HepG2 (cell line): ENCODE data around the gene MRPL38. TPM values are rescaled to one million over a fixed set of nuclear protein-coding genes. Genes with fewer than 3 reads are reported as not detected.
A peak's percentile ranks its signal among the peaks of the same experiment; 100 is the strongest.

Experiments
- ATAC-seq: fragments of 200-7000 bp; cut with Tn5 transposase; 3 replicates; pipeline ENCODE4 v1.9.1; 2020; ENCODE audit warnings: mild to moderate bottlenecking, moderate library complexity
- BruUV-seq: library from RNA; stranded (reverse); fragments of 400-500 nt; replicated peaks from 2 replicates; lab custom pipeline; 2021; lab: Mats Ljungman, UMichigan
- CTCF ChIA-PET: fragments of 300-600 bp; formaldehyde crosslinking; extraction: SDS; loops from one replicate; lab custom pipeline; 2021; ENCODE audit warnings: low total read pairs, inconsistent platforms, low intra/inter-chr PET ratio; lab: Yijun Ruan, JAX
- POLR2A ChIA-PET: fragments of 350-600 bp; sonication (Branson Sonifier 250); formaldehyde crosslinking; loops from one replicate; lab custom pipeline; 2020; ENCODE audit warnings: antibody characterized with exemption, inconsistent platforms; lab: Yijun Ruan, JAX
- DNase-seq: peaks from one replicate; pipeline ENCODE4 v3.0.0-alpha.2; 2015; ENCODE audit warnings: low spot score
- FAIRE-seq: peaks from 3 replicates; lab custom pipeline; 2011; peaks lifted over from hg19 to GRCh38; lab: Jason Lieb, UNC
- H2AFZ ChIP-seq: one replicate; pipeline ENCODE4 v1.6.1; 2011; ENCODE audit warnings: low read length, inconsistent platforms
- H3K27ac ChIP-seq: fragments of 300-600 bp; 3 replicates; pipeline ENCODE4 v1.8.0; 2011; ENCODE audit warnings: mixed run types, mild to moderate bottlenecking, mixed read lengths, low read length, inconsistent platforms; ENCODE audit not compliant: insufficient read depth; ENCODE audit errors: extremely low read length
- H3K27me3 ChIP-seq, 2 experiments: fragments of 200-600 bp in 1 of 2; 2 replicates in 1 of 2; 3 replicates in 1 of 2; pipeline versions ENCODE4 v1.6.0 to v1.8.0; 2011; ENCODE audit warnings: low read length in 2 of 2, mild to moderate bottlenecking in 2 of 2, moderate library complexity in 2 of 2, inconsistent platforms in 1 of 2; ENCODE audit not compliant: insufficient read depth in 2 of 2, control insufficient read depth in 1 of 2
- H3K36me3 ChIP-seq, 2 experiments: fragments of 200-600 bp in 1 of 2; replicated peaks in 1 of 2; 2 replicates in 1 of 2; 3 replicates in 1 of 2; pipeline versions ENCODE4 v1.5.1 to v1.8.0; 2011; ENCODE audit warnings: low read length in 2 of 2, inconsistent platforms in 1 of 2; ENCODE audit not compliant: insufficient read depth in 2 of 2, control insufficient read depth in 1 of 2
- H3K4me1 ChIP-seq: 2 replicates; pipeline ENCODE4 v1.5.1; 2012; ENCODE audit warnings: low read length, inconsistent platforms; ENCODE audit not compliant: insufficient read depth
- H3K4me2 ChIP-seq: 2 replicates; pipeline ENCODE4 v1.6.0; 2011; ENCODE audit warnings: low read depth, low read length, inconsistent platforms
- H3K4me3 ChIP-seq, 3 experiments: fragments of 200-600 bp in 1 of 3; sonication (generic), shearing (Covaris generic) in 1 of 3; replicated peaks in 1 of 3; 2 replicates each; pipeline ENCODE4 v1.5.1; 2011 to 2016; ENCODE audit warnings: low read length in 3 of 3, inconsistent platforms in 2 of 3, low read depth in 2 of 3, mild to moderate bottlenecking in 2 of 3, control low read depth in 1 of 3, mixed read lengths in 1 of 3; ENCODE audit not compliant: insufficient read depth in 1 of 3
- H3K79me2 ChIP-seq: one replicate; pipeline ENCODE4 v1.6.1; 2011; ENCODE audit warnings: low read length, inconsistent platforms; ENCODE audit not compliant: insufficient read depth
- H3K9ac ChIP-seq: 2 replicates; pipeline ENCODE4 v1.6.0; 2011; ENCODE audit warnings: mild to moderate bottlenecking, low read depth, low read length, inconsistent platforms; ENCODE audit not compliant: insufficient read depth
- H3K9me3 ChIP-seq: 2 replicates; pipeline ENCODE4 v1.5.1; 2012; ENCODE audit warnings: mild to moderate bottlenecking, low read length
- H4K20me1 ChIP-seq: 2 replicates; pipeline ENCODE4 v1.6.0; 2011; ENCODE audit warnings: inconsistent platforms, mild to moderate bottlenecking, low read length, moderate library complexity; ENCODE audit not compliant: insufficient read depth
- EED ChIP-seq: sonication (generic); formaldehyde crosslinking; IDR thresholded peaks from 2 replicates; pipeline ENCODE4 v1.5.0; 2020; ENCODE audit warnings: mild to moderate bottlenecking, missing genetic modification reagents
- SUZ12 ChIP-seq: fragments of 150-350 bp; IDR thresholded peaks from 2 replicates; pipeline ENCODE4 v1.6.1; 2014; ENCODE audit warnings: low read depth, low read length
- ZNF24 ChIP-seq: fragments of 450-650 bp; IDR thresholded peaks from 2 replicates; pipeline ENCODE4 v1.6.1; 2017; ENCODE audit warnings: antibody characterized with exemption, mild to moderate bottlenecking
- ZNF34 ChIP-seq: sonication (generic); formaldehyde crosslinking; IDR thresholded peaks from 2 replicates; pipeline ENCODE4 v1.4.0; 2020; ENCODE audit warnings: mild to moderate bottlenecking, missing genetic modification reagents, borderline replicate concordance
- WGBS: methylation state at CpG from one replicate; pipeline ENCODE4 v1.1.6; 2017; ENCODE audit warnings: low lambda C conversion rate; 5-methylcytosine and 5-hydroxymethylcytosine counted together
- in situ Hi-C: cut with HindIII; loops from 2 replicates; pipeline ENCODE4 v1.10.0; 2017; ENCODE audit warnings: low pct_unique_long_range_greater_than_20kb; ENCODE audit not compliant: extremely low pct_ligation_motif_present
- intact Hi-C: fragments of 100-400 bp; cut with micrococcal nuclease; formaldehyde crosslinking; loops from one replicate; pipeline ENCODE4 v1.10.0; 2022; ENCODE audit not compliant: unreplicated experiment
- polyA plus RNA-seq, 8 experiments: library from polyadenylated mRNA; depleted of rRNA in 3 of 8; stranded (reverse) in 7 of 8; unstranded in 1 of 8; fragments of >200 nt; fragmentation: Illumina TruSeq in 4 of 8; extraction: Trizol in 4 of 8; gene quantifications; 2 replicates each; pipeline versions ENCODE4 v1.2.1 to v1.2.3, GENCODE V29; 2011 to 2016; ENCODE audit warnings: low read depth in 4 of 8, missing spikeins in 1 of 8, mixed read lengths in 1 of 8; ENCODE audit not compliant: insufficient read depth in 1 of 8
- total RNA-seq, 5 experiments: library from RNA; depleted of rRNA; stranded (reverse); fragments of >200 nt; fragmentation: Illumina TruSeq; extraction: Trizol; gene quantifications; 2 replicates each; pipeline ENCODE4 v1.2.3, GENCODE V29; 2016; ENCODE audit warnings: low read depth in 1 of 5
- TF ChIP-seq, protein P1 (sequence below): sonication (generic); formaldehyde crosslinking; IDR thresholded peaks from 2 replicates; pipeline ENCODE4 v1.4.0; 2020; ENCODE audit warnings: missing genetic modification reagents
- TF ChIP-seq, protein P2 (sequence below): sonication (generic); formaldehyde crosslinking; IDR thresholded peaks from 2 replicates; pipeline ENCODE4 v1.8.0; 2022; ENCODE audit warnings: mild to moderate bottlenecking, missing genetic modification reagents; ENCODE audit not compliant: insufficient replicate concordance

The MRPL38 gene
- total and polyA plus RNA-seq, 2 of the 13 experiments (the other 11 are each of a cell fraction or from before 2014, with no cell fraction given): 83.7 to 125 TPM

DNA sequence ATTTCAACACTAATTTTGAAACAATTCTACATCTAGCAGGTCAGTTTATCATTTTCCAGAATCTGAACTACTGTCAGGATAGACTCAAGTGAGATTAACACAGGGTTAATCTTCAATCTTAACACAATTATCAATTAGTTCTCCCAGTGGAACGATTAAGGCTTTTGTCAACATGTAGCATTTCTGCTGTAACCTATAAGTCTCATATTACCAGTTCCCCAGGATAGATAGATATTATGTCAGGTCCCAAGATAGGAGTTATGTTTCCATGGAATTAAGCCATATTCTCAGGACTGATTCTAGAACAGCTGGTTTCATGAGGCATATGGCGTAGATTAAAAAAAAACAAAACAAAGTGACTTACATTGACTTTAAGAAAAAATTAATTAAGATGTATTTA, 40.5 kb upstream of the MRPL38 start (continued):
- TF ChIP-seq, protein P1, sequence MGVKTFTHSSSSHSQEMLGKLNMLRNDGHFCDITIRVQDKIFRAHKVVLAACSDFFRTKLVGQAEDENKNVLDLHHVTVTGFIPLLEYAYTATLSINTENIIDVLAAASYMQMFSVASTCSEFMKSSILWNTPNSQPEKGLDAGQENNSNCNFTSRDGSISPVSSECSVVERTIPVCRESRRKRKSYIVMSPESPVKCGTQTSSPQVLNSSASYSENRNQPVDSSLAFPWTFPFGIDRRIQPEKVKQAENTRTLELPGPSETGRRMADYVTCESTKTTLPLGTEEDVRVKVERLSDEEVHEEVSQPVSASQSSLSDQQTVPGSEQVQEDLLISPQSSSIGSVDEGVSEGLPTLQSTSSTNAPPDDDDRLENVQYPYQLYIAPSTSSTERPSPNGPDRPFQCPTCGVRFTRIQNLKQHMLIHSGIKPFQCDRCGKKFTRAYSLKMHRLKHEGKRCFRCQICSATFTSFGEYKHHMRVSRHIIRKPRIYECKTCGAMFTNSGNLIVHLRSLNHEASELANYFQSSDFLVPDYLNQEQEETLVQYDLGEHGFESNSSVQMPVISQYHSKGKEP (CRISPR knock-in tag): no peak
- TF ChIP-seq EED (CRISPR knock-in tag): no peak

DNA sequence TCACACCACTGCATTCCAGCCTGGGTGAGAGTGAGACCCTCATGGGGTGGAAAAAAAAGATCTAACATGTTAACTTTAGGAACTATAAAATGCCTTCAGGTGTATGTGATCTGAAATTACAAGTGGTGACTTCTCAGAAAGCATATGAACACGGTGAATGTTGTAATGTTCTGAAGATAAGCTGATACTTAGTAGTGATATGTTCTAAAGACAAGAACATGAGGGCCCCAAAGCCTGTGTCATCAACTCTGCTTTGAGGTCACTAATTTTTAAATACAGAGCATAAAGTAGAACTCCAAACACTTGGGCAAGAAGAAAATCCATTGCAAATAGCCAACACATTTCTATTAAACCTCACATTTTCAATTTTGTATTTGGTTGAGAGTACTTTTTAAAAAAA, 38.8 kb upstream of the MRPL38 start:
- no peak for ATAC-seq
- ChIA-PET CTCF (no interaction called here), POLR2A (interaction anchor here (0.7 to 2.1 kb wide), 2 partner anchors 38 to 47 kb away, joined by 3 to 4 read pairs; partner anchors contain the start of genes MRPL38 and TRIM65)
- Histone ChIP-seq H3K9ac (no peak overlapping the region), H3K4me2 (no peak overlapping the region), H3K27me3 (no peaks in the 10 kb centered on the region; a peak in 1 of 5 replicates), H3K9me3 (no peaks in the 10 kb centered on the region), H3K27ac (no peak overlapping the region), H3K36me3 (peaks cover 17 to 31% of the 10 kb centered on the region in 2 experiments)
- 95% methylated on average over 1 of the region's 1 CpG for WGBS
- TSS peak; percentile 17 for BruUV-seq
- TF ChIP-seq ZNF34 (CRISPR knock-in tag) (no peak), SUZ12 (no peak), ZNF24 (no peak)
- TF ChIP-seq, protein P2, sequence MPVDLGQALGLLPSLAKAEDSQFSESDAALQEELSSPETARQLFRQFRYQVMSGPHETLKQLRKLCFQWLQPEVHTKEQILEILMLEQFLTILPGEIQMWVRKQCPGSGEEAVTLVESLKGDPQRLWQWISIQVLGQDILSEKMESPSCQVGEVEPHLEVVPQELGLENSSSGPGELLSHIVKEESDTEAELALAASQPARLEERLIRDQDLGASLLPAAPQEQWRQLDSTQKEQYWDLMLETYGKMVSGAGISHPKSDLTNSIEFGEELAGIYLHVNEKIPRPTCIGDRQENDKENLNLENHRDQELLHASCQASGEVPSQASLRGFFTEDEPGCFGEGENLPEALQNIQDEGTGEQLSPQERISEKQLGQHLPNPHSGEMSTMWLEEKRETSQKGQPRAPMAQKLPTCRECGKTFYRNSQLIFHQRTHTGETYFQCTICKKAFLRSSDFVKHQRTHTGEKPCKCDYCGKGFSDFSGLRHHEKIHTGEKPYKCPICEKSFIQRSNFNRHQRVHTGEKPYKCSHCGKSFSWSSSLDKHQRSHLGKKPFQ (CRISPR knock-in tag): no peak
- TF ChIP-seq, all 625 proteins: peak for 0
- H2AFZ ChIP-seq: no peak overlapping the region
- H3K4me3 ChIP-seq: no peak overlapping the region
- intact Hi-C loops: loop anchor here (5.0 kb wide), 1 partner anchor 54 kb away; no protein-coding TSS in a partner anchor
- FAIRE-seq: no peak
- peaks cover 21% of the 10 kb centered on the region for H3K4me1 ChIP-seq
- no peak for DNase-seq
- in situ Hi-C loops: no loop called here
- no peaks in the 10 kb centered on the region for H4K20me1 ChIP-seq
- no peaks in the 10 kb centered on the region for H3K79me2 ChIP-seq
